H1 (cell line): ENCODE results near the gene VPS13A. TPM values are rescaled to one million over a fixed set of nuclear protein-coding genes. Genes with fewer than 3 reads are reported as not detected.

ENCODE experiments used
- BCL11A ChIP-seq, 2 experiments: IDR thresholded peaks; one replicate each; pipeline ENCODE4 v1.6.1; 2011; ENCODE audit warnings: low read depth in 2 of 2, low read length in 2 of 2, mild to moderate bottlenecking in 2 of 2
- CBX5 ChIP-seq: fragments of 300-800, 300-1000 bp; sonication (generic); IDR thresholded peaks from 2 replicates; pipeline ENCODE4 v1.7.1; 2016; ENCODE audit warnings: antibody characterized with exemption, low read length, low read depth
- CHD1 ChIP-seq: IDR thresholded peaks from 2 replicates; pipeline ENCODE4 v1.6.1; 2012; ENCODE audit warnings: low read depth, low read length, improper control_type of control experiment
- CHD2 ChIP-seq: IDR thresholded peaks from 2 replicates; pipeline ENCODE4 v1.6.1; 2012; ENCODE audit warnings: low read length, improper control_type of control experiment
- CTBP2 ChIP-seq: IDR thresholded peaks from 2 replicates; pipeline ENCODE4 v1.7.0; 2011; ENCODE audit warnings: borderline replicate concordance, mild to moderate bottlenecking, moderate library complexity, mixed read lengths, low read length; ENCODE audit not compliant: insufficient read depth, insufficient read length
- FOSL1 ChIP-seq: IDR thresholded peaks from 2 replicates; pipeline ENCODE4 v1.6.1; 2011; ENCODE audit warnings: mild to moderate bottlenecking, low read depth, low read length, moderate library complexity; ENCODE audit not compliant: insufficient read depth
- NANOG ChIP-seq: IDR thresholded peaks from 2 replicates; pipeline ENCODE4 v1.6.1; 2011; ENCODE audit warnings: low read length, low read depth, mild to moderate bottlenecking, inconsistent platforms; ENCODE audit not compliant: insufficient read depth, poor library complexity, severe bottlenecking
- PHF8 ChIP-seq: fragments of 200-600 bp; sonication (generic); conservative IDR thresholded peaks from 2 replicates; pipeline ENCODE4 v1.7.1; 2012; ENCODE audit warnings: low read depth, mild to moderate bottlenecking, inconsistent platforms, low read length, moderate library complexity
- POLR2AphosphoS5 ChIP-seq: IDR thresholded peaks from 2 replicates; pipeline ENCODE4 v1.6.1; 2011; ENCODE audit warnings: low read depth, low read length
- RNF2 ChIP-seq: fragments of 200-900, 300-1000 bp; sonication (generic); IDR thresholded peaks from 2 replicates; pipeline ENCODE4 v1.7.1; 2016; ENCODE audit warnings: borderline replicate concordance, low read depth, mild to moderate bottlenecking, antibody characterized with exemption, low read length; ENCODE audit not compliant: poor library complexity, severe bottlenecking; ENCODE audit errors: missing control alignments
- SP2 ChIP-seq: IDR thresholded peaks from 2 replicates; pipeline ENCODE4 v1.6.1; 2012; ENCODE audit warnings: mild to moderate bottlenecking, low read length, inconsistent platforms
- TAF7 ChIP-seq: optimal IDR thresholded peaks from 2 replicates; pipeline ENCODE3; 2011; ENCODE audit warnings: low read depth, mild to moderate bottlenecking, inconsistent platforms, low read length, moderate library complexity, borderline replicate concordance
- TCF12 ChIP-seq: IDR thresholded peaks from 2 replicates; pipeline ENCODE4 v1.6.1; 2011; ENCODE audit warnings: low read depth, mild to moderate bottlenecking, low read length
- polyA plus RNA-seq, 7 experiments: library from polyadenylated mRNA; depleted of rRNA in 3 of 7; stranded (reverse) in 5 of 7; unstranded in 2 of 7; fragments of >200 nt in 5 of 7; fragments of 200-250 nt in 2 of 7; gene quantifications; 1 replicate in 5 of 7; 2 replicates in 1 of 7; 4 replicates in 1 of 7; pipeline versions ENCODE4 v1.2.1 to v1.2.3, GENCODE V29; 2011 to 2013; ENCODE audit warnings: missing spikeins in 2 of 7, mixed read lengths in 2 of 7
- total RNA-seq: library from RNA; stranded (reverse); fragmentation: NEBNext Ultra II Directional; extraction: Animal tissue kit (Norgen Biotek cat#: 25700); gene quantifications from 2 replicates; pipeline ENCODE4 v1.2.1, GENCODE V29; 2021

The VPS13A gene
- total and polyA plus RNA-seq, 2 of the 8 experiments (the other 6 are each of a cell fraction or from before 2014, with no cell fraction given), result 6.0 to 36.5 TPM

GRCh38 chr9:77457916-77458592 is 280.7 kb downstream of the VPS13A start (continued):
- TF ChIP-seq FOSL1 (no peak), SP2 (no peak), CTBP2 (no peak), NANOG (no peak), CBX5 (no peak), TCF12 (no peak), RNF2 (no peak), POLR2AphosphoS5 (no peak), PHF8 (no peak), TAF7 (no peak), CHD2 (no peak), BCL11A (IDR thresholded peaks at IDR 0.05; ENCODE audit: low read depth in 2 of 2, low read length in 2 of 2) (no peak), CHD1 (no peak)
